Measurements from ENCODE around the gene CPTP. TPM values are rescaled to one million over a fixed set of nuclear protein-coding genes. Genes with fewer than 3 reads are reported as not detected.

The CPTP gene
- total RNA-seq, 4 donors from 2014 or later: 12.0 to 24.9 (median 18.8) TPM

GRCh38 chr1:1280782-1281481, 43.7 kb upstream of the CPTP start:
- no peak for TF ChIP-seq CTCF (IDR thresholded peaks at IDR 0.05)
- no peak for TF ChIP-seq POLR2A (IDR thresholded peaks at IDR 0.05)
- no peak overlapping the region for H3K4me3 ChIP-seq
- H3K9me3 ChIP-seq: no peaks in the 10 kb centered on the region
- DNase-seq (ENCODE audit: low spot score in 2 of 2): no peak
- no peaks in the 10 kb centered on the region for H3K4me1 ChIP-seq
- no peaks in the 10 kb centered on the region for H3K36me3 ChIP-seq
- peaks cover 0 to 10% of the 10 kb centered on the region in 2 donors for H3K27me3 ChIP-seq
- WGBS, 2 donors: 88 to 91% methylated on average over 9 to 12 of the region's 21 CpGs
- H3K27ac ChIP-seq: peak overlapping the region in 1 of 4 donors; percentile 45

GRCh38 chr1:1281533-1282321, 42.9 kb upstream of the CPTP start:
- Histone ChIP-seq H3K36me3 (no peaks in the 10 kb centered on the region), H3K27ac (peak overlapping the region in 1 of 4 donors; percentile 59), H3K4me1 (no peaks in the 10 kb centered on the region), H3K4me3 (no peak overlapping the region), H3K9me3 (no peaks in the 10 kb centered on the region), H3K27me3 (peaks cover 0 to 18% of the 10 kb centered on the region in 2 donors)
- TF ChIP-seq POLR2A (IDR thresholded peaks at IDR 0.05) (no peak), CTCF (IDR thresholded peaks at IDR 0.05) (no peak), EP300 (IDR thresholded peaks at IDR 0.05) (no peak)
- 42 to 60% methylated on average over 4 to 15 of the region's 26 CpGs for WGBS, 2 donors
- DNase-seq (ENCODE audit: low spot score in 2 of 2): no peak

GRCh38 chr1:1282998-1283397, 41.6 kb upstream of the CPTP start:
- WGBS, 2 donors: 90 to 91% methylated on average over 14 of the region's 14 CpGs
- DNase-seq (ENCODE audit: low spot score in 2 of 2): no peak
- H3K9me3 ChIP-seq: no peaks in the 10 kb centered on the region
- no peak overlapping the region for H3K27ac ChIP-seq
- H3K36me3 ChIP-seq: no peaks in the 10 kb centered on the region
- peaks cover 0 to 23% of the 10 kb centered on the region in 2 donors for H3K27me3 ChIP-seq
- TF ChIP-seq POLR2A (IDR thresholded peaks at IDR 0.05) (no peak), CTCF (IDR thresholded peaks at IDR 0.05) (no peak), EP300 (IDR thresholded peaks at IDR 0.05) (no peak)
- no peaks in the 10 kb centered on the region for H3K4me1 ChIP-seq
- H3K4me3 ChIP-seq: no peak overlapping the region

GRCh38 chr1:1283821-1284220, 40.8 kb upstream of the CPTP start:
- Histone ChIP-seq H3K27me3 (peaks cover 0 to 23% of the 10 kb centered on the region in 2 donors), H3K4me1 (no peaks in the 10 kb centered on the region), H3K36me3 (no peaks in the 10 kb centered on the region), H3K4me3 (no peak overlapping the region), H3K27ac (no peak overlapping the region), H3K9me3 (no peaks in the 10 kb centered on the region)
- WGBS, 2 donors: 53% methylated on average over 3 of the region's 9 CpGs; no CpG with 5 or more reads in 1 of the 2 donors
- no peak for DNase-seq (ENCODE audit: low spot score in 2 of 2)
- TF ChIP-seq CTCF (IDR thresholded peaks at IDR 0.05) (no peak), POLR2A (IDR thresholded peaks at IDR 0.05) (no peak), EP300 (IDR thresholded peaks at IDR 0.05) (no peak)

All from tibial nerve (tissue), 4 donors.